T-cell (primary cell): ENCODE data around the gene ARHGAP28. TPM values are rescaled to one million over a fixed set of nuclear protein-coding genes. Genes with fewer than 3 reads are reported as not detected.
A peak's percentile ranks its signal among the peaks of the same experiment; 100 is the strongest.

Source experiments
- ATAC-seq, 4 experiments: fragments of 200-7000 bp in 3 of 4; fragments of 150-1000 bp in 1 of 4; cut with Tn5 transposase; replicated peaks in 1 of 4; 1 replicate in 3 of 4; 2 replicates in 1 of 4; pipeline ENCODE4 v1.10.0; 2021; ENCODE audit warnings: moderate library complexity in 3 of 4, mild to moderate bottlenecking in 2 of 4, moderate number of reproducible peaks in 1 of 4
- CTCF ChIA-PET, 2 donors: fragments of 300-600 bp; sonication (Branson Sonifier 250); formaldehyde crosslinking; loops; one replicate each; lab custom pipeline; 2022; ENCODE audit warnings: antibody characterized with exemption in 2 of 2; lab: Charles Lee
- POLR2A ChIA-PET, 2 donors: fragments of 300-600 bp; sonication (Branson Sonifier 250); formaldehyde crosslinking; loops; one replicate each; lab custom pipeline; 2022; ENCODE audit warnings: antibody characterized with exemption in 2 of 2; lab: Charles Lee
- DNase-seq, 35 experiments: peaks; one replicate each; pipeline versions ENCODE4 v3.0.0 to v3.0.0-alpha.2; 2013 to 2023
- H3K27ac ChIP-seq: one replicate; pipeline ENCODE4 v1.5.1; 2013; ENCODE audit warnings: low read length
- H3K27me3 ChIP-seq, 2 experiments: replicated peaks in 1 of 2; 1 replicate in 1 of 2; 2 replicates in 1 of 2; pipeline versions ENCODE4 v1.6.1 to v1.7.0; 2013; ENCODE audit warnings: low read length in 1 of 2, mixed read lengths in 1 of 2; ENCODE audit not compliant: control insufficient read depth in 2 of 2, insufficient read depth in 2 of 2; ENCODE audit errors: extremely low read depth in 1 of 2
- H3K36me3 ChIP-seq, 2 donors: 1 replicate in 1 of 2; 2 replicates in 1 of 2; pipeline versions ENCODE4 v1.6.1 to v1.7.0; 2013; ENCODE audit warnings: low read length in 1 of 2; ENCODE audit not compliant: control insufficient read depth in 2 of 2, insufficient read depth in 1 of 2; ENCODE audit errors: extremely low read depth in 1 of 2
- H3K4me1 ChIP-seq, 2 experiments: 1 replicate in 1 of 2; 2 replicates in 1 of 2; pipeline versions ENCODE4 v1.6.1 to v1.7.0; 2013; ENCODE audit warnings: low read length in 2 of 2, mixed read lengths in 1 of 2; ENCODE audit not compliant: insufficient read depth in 2 of 2, control insufficient read depth in 1 of 2; ENCODE audit errors: extremely low read depth in 1 of 2
- H3K4me3 ChIP-seq, 2 donors: 1 replicate in 1 of 2; 2 replicates in 1 of 2; pipeline versions ENCODE4 v1.5.1 to v1.7.0; 2013; ENCODE audit warnings: mild to moderate bottlenecking in 2 of 2, low read length in 1 of 2, moderate library complexity in 1 of 2; ENCODE audit not compliant: control insufficient read depth in 1 of 2; ENCODE audit errors: extremely low read depth in 1 of 2
- H3K9me3 ChIP-seq: 2 replicates; pipeline ENCODE4 v1.7.0; 2013
- H3K27ac Mint-ChIP-seq, 2 donors: one replicate each; pipeline ENCODE4 v1.8.0; 2020 to 2021; ENCODE audit warnings: mild to moderate bottlenecking in 2 of 2, mixed read lengths in 2 of 2
- H3K27me3 Mint-ChIP-seq, 2 donors: one replicate each; pipeline ENCODE4 v1.8.0; 2021 to 2022; ENCODE audit warnings: mixed read lengths in 2 of 2
- H3K36me3 Mint-ChIP-seq: one replicate; pipeline ENCODE4 v1.8.0; 2021; ENCODE audit warnings: mixed read lengths
- H3K4me1 Mint-ChIP-seq, 3 donors: one replicate each; pipeline ENCODE4 v1.8.0; 2020 to 2022; ENCODE audit warnings: mixed read lengths in 3 of 3, mild to moderate bottlenecking in 1 of 3
- H3K4me3 Mint-ChIP-seq, 3 donors: one replicate each; pipeline ENCODE4 v1.8.0; 2020 to 2022; ENCODE audit warnings: mild to moderate bottlenecking in 3 of 3, mixed read lengths in 3 of 3, moderate library complexity in 3 of 3
- H3K9me3 Mint-ChIP-seq, 3 donors: one replicate each; pipeline ENCODE4 v1.8.0; 2020 to 2022; ENCODE audit warnings: mixed read lengths in 3 of 3
- WGBS: methylation state at CpG from one replicate; pipeline ENCODE4 v1.1.5; 2013; ENCODE audit warnings: missing lambda C conversion rate; ENCODE audit not compliant: insufficient coverage; 5-methylcytosine and 5-hydroxymethylcytosine counted together
- total RNA-seq, 35 experiments: library from RNA in 6 of 35; stranded (reverse) in 6 of 35; fragments of 120-200 nt in 1 of 35; gene quantifications; one replicate each; pipeline versions ENCODE4 v1.2.1 to v1.2.4 and lab custom pipeline; 2013 to 2026

ARHGAP28 gene
- total RNA-seq, 5 donors from 2014 or later (not counting 1 experiment from before 2014, with no cell fraction given): 0.29 TPM; not detected in 4

- Mint-ChIP-seq H3K27me3 (no peaks in the 10 kb centered on the region), H3K4me1 (no peaks in the 10 kb centered on the region), H3K36me3 (no peaks in the 10 kb centered on the region), H3K9me3 (peaks cover 0 to 8% (median 0%) of the 10 kb centered on the region in 3 donors), H3K4me3 (no peak overlapping the region), H3K27ac (no peak overlapping the region)
- no peaks in the 10 kb centered on the region for H3K9me3 ChIP-seq
- POLR2A ChIA-PET: no interaction called here
- H3K36me3 ChIP-seq: no peaks in the 10 kb centered on the region
- ATAC-seq: no peak
- no peak overlapping the region for H3K27ac ChIP-seq
- CTCF ChIA-PET: no interaction called here
- H3K4me3 ChIP-seq: no peak overlapping the region
- H3K4me1 ChIP-seq: no peaks in the 10 kb centered on the region
- no peaks in the 10 kb centered on the region for H3K27me3 ChIP-seq
- DNase-seq: no peak
- WGBS: 91% methylated on average over 5 of the region's 14 CpGs
Observed at GRCh38 chr18:6879508-6880195, 150.1 kb downstream of the ARHGAP28 start.

- Histone ChIP-seq H3K27me3 (no peaks in the 10 kb centered on the region), H3K27ac (no peak overlapping the region), H3K4me3 (no peak overlapping the region), H3K36me3 (no peaks in the 10 kb centered on the region), H3K9me3 (no peaks in the 10 kb centered on the region), H3K4me1 (no peaks in the 10 kb centered on the region)
- DNase-seq: no peak
- peaks cover 0 to 11% (median 0%) of the 10 kb centered on the region in 3 donors for H3K9me3 Mint-ChIP-seq
- ChIA-PET CTCF (no interaction called here), POLR2A (no interaction called here)
- 59% methylated on average over 2 of the region's 6 CpGs for WGBS
- no peak overlapping the region for H3K27ac Mint-ChIP-seq
- ATAC-seq: no peak
- no peak overlapping the region for H3K4me3 Mint-ChIP-seq
- H3K36me3 Mint-ChIP-seq: no peaks in the 10 kb centered on the region
- H3K27me3 Mint-ChIP-seq: peaks cover 0 to 4% of the 10 kb centered on the region in 2 donors
- no peaks in the 10 kb centered on the region for H3K4me1 Mint-ChIP-seq
Observed at GRCh38 chr18:6881034-6881820, 151.7 kb downstream of the ARHGAP28 start.

GRCh38 chr18:6882401-6882800 lies 152.9 kb downstream of the ARHGAP28 start:
- Mint-ChIP-seq H3K4me3 (no peak overlapping the region), H3K9me3 (peaks cover 0 to 8% (median 0%) of the 10 kb centered on the region in 3 donors), H3K27me3 (peaks cover 0 to 5% of the 10 kb centered on the region in 2 donors), H3K4me1 (no peaks in the 10 kb centered on the region), H3K36me3 (no peaks in the 10 kb centered on the region), H3K27ac (no peak overlapping the region)
- Histone ChIP-seq H3K27me3 (peaks cover 0 to 2% of the 10 kb centered on the region in 2 experiments), H3K36me3 (no peaks in the 10 kb centered on the region), H3K27ac (no peak overlapping the region), H3K4me3 (no peak overlapping the region), H3K9me3 (no peaks in the 10 kb centered on the region), H3K4me1 (no peaks in the 10 kb centered on the region)
- no CpG with 5 or more reads among the region's 2 CpGs for WGBS
- ATAC-seq: no peak
- CTCF ChIA-PET: no interaction called here
- POLR2A ChIA-PET: no interaction called here
- no peak for DNase-seq

- no peak overlapping the region for H3K4me3 ChIP-seq
- Mint-ChIP-seq H3K36me3 (no peaks in the 10 kb centered on the region), H3K27ac (no peak overlapping the region), H3K4me3 (no peak overlapping the region), H3K4me1 (no peaks in the 10 kb centered on the region), H3K27me3 (peaks cover 0 to 5% of the 10 kb centered on the region in 2 donors), H3K9me3 (peaks cover 0 to 4% (median 0%) of the 10 kb centered on the region in 3 donors)
- H3K4me1 ChIP-seq: no peaks in the 10 kb centered on the region
- H3K27ac ChIP-seq: no peak overlapping the region
- DNase-seq (no peak), ATAC-seq (no peak)
- WGBS: 67% methylated on average over 2 of the region's 8 CpGs
- CTCF ChIA-PET: no interaction called here
- POLR2A ChIA-PET: no interaction called here
- no peaks in the 10 kb centered on the region for H3K9me3 ChIP-seq
- H3K27me3 ChIP-seq: peaks cover 0 to 3% of the 10 kb centered on the region in 2 experiments
- H3K36me3 ChIP-seq: no peaks in the 10 kb centered on the region
Observed at GRCh38 chr18:6885006-6885481, 155.5 kb downstream of the ARHGAP28 start.

- Histone ChIP-seq H3K4me1 (no peaks in the 10 kb centered on the region), H3K27ac (no peak overlapping the region), H3K4me3 (no peak overlapping the region), H3K9me3 (no peaks in the 10 kb centered on the region), H3K27me3 (peaks cover 0 to 3% of the 10 kb centered on the region in 2 experiments), H3K36me3 (no peaks in the 10 kb centered on the region)
- Mint-ChIP-seq H3K27ac (no peak overlapping the region), H3K9me3 (peaks cover 0 to 4% (median 0%) of the 10 kb centered on the region in 3 donors), H3K4me3 (no peak overlapping the region), H3K4me1 (no peaks in the 10 kb centered on the region), H3K36me3 (no peaks in the 10 kb centered on the region), H3K27me3 (peaks cover 0 to 5% of the 10 kb centered on the region in 2 donors)
- ChIA-PET CTCF (no interaction called here), POLR2A (no interaction called here)
- ATAC-seq (no peak), DNase-seq (peak in 1 of 35 experiments; percentile 7)
- no CpG with 5 or more reads among the region's 4 CpGs for WGBS
Observed at GRCh38 chr18:6885992-6886796, 156.7 kb downstream of the ARHGAP28 start.

- Mint-ChIP-seq H3K36me3 (no peaks in the 10 kb centered on the region), H3K27me3 (peaks cover 0 to 5% of the 10 kb centered on the region in 2 donors), H3K27ac (no peak overlapping the region), H3K4me3 (no peak overlapping the region), H3K9me3 (peaks cover 0 to 4% (median 0%) of the 10 kb centered on the region in 3 donors), H3K4me1 (no peaks in the 10 kb centered on the region)
- no peak for DNase-seq
- WGBS: 50% methylated on average over 2 of the region's 6 CpGs
- no peak for ATAC-seq
- Histone ChIP-seq H3K4me3 (no peak overlapping the region), H3K9me3 (no peaks in the 10 kb centered on the region), H3K36me3 (no peaks in the 10 kb centered on the region), H3K27ac (no peak overlapping the region), H3K27me3 (peaks cover 0 to 3% of the 10 kb centered on the region in 2 experiments), H3K4me1 (no peaks in the 10 kb centered on the region)
- POLR2A ChIA-PET: no interaction called here
- CTCF ChIA-PET: no interaction called here
Observed at GRCh38 chr18:6886797-6887330, 157.3 kb downstream of the ARHGAP28 start.
